Tibial nerve (tissue), 4 donors: ENCODE measurements around the gene WDR37. TPM values are rescaled to one million over a fixed set of nuclear protein-coding genes. Genes with fewer than 3 reads are reported as not detected.

Experiments used
- DNase-seq, 2 donors: peaks; one replicate each; pipeline ENCODE4 v3.0.0-alpha.2; 2019; ENCODE audit warnings: low spot score in 2 of 2
- H3K27ac ChIP-seq, 4 donors: fragments of 200-600 bp; sonication (generic) in 3 of 4; one replicate each; pipeline ENCODE4 v1.5.1; 2017 to 2019; ENCODE audit warnings: mild to moderate bottlenecking in 1 of 4
- H3K27me3 ChIP-seq, 2 donors: fragments of 200-600 bp; sonication (generic) in 1 of 2; one replicate each; pipeline versions ENCODE4 v1.5.1 to v1.6.0; 2017 to 2019
- H3K36me3 ChIP-seq, 3 donors: fragments of 200-600 bp; sonication (generic); one replicate each; pipeline ENCODE4 v1.5.1; 2018 to 2019
- H3K4me1 ChIP-seq, 4 donors: fragments of 200-600 bp; sonication (generic) in 3 of 4; one replicate each; pipeline ENCODE4 v1.5.1; 2017 to 2019
- H3K4me3 ChIP-seq, 4 donors: fragments of 200-600 bp; sonication (generic) in 3 of 4; one replicate each; pipeline ENCODE4 v1.5.1; 2017 to 2019; ENCODE audit warnings: mild to moderate bottlenecking in 1 of 4, moderate library complexity in 1 of 4
- H3K9me3 ChIP-seq, 4 donors: fragments of 200-600 bp; sonication (generic) in 3 of 4; one replicate each; pipeline ENCODE4 v1.5.1; 2017 to 2019
- CTCF ChIP-seq, 5 experiments: fragments of 200-600 bp in 3 of 5; fragments of 450-650 bp in 2 of 5; sonication (generic) in 3 of 5; IDR thresholded peaks; one replicate each; pipeline ENCODE4 v1.5.1; 2016 to 2019; ENCODE audit warnings: antibody characterized with exemption in 5 of 5, mild to moderate bottlenecking in 3 of 5, moderate library complexity in 2 of 5
- EP300 ChIP-seq, 2 donors: sonication (generic); formaldehyde crosslinking; IDR thresholded peaks; one replicate each; pipeline ENCODE4 v1.6.1; 2017; ENCODE audit warnings: antibody characterized with exemption in 2 of 2, mild to moderate bottlenecking in 1 of 2
- POLR2A ChIP-seq, 2 donors: fragments of 450-650 bp; IDR thresholded peaks; one replicate each; pipeline ENCODE4 v1.6.1; 2017; ENCODE audit warnings: antibody characterized with exemption in 2 of 2, mild to moderate bottlenecking in 2 of 2, moderate library complexity in 2 of 2
- WGBS, 2 donors: methylation state at CpG; one replicate each; pipeline ENCODE4 v1.1.5; 2018; 5-methylcytosine and 5-hydroxymethylcytosine counted together
- total RNA-seq, 4 donors: library from RNA; depleted of rRNA; stranded (reverse); fragments of >200 nt; gene quantifications; one replicate each; pipeline ENCODE4 v1.1.0, GENCODE V29; 2016

Gene WDR37
- total RNA-seq, 4 donors from 2014 or later: 9.6 to 14.4 (median 12.9) TPM

GRCh38 chr10:1010703-1011102 lies 45.5 kb upstream of the WDR37 start:
- 89 to 97% methylated on average over 7 of the region's 7 CpGs for WGBS, 2 donors
- TF ChIP-seq POLR2A (IDR thresholded peaks at IDR 0.05) (no peak), EP300 (IDR thresholded peaks at IDR 0.05) (no peak), CTCF (IDR thresholded peaks at IDR 0.05) (no peak)
- DNase-seq: no peak
- no peak overlapping the region for H3K4me3 ChIP-seq
- H3K27me3 ChIP-seq: no peaks in the 10 kb centered on the region
- no peak overlapping the region for H3K27ac ChIP-seq
- no peaks in the 10 kb centered on the region for H3K4me1 ChIP-seq
- H3K9me3 ChIP-seq: no peaks in the 10 kb centered on the region
- peaks cover 16 to 96% (median 49%) of the 10 kb centered on the region in 3 donors for H3K36me3 ChIP-seq

- Histone ChIP-seq H3K27ac (no peak overlapping the region), H3K36me3 (peaks cover 14 to 96% (median 50%) of the 10 kb centered on the region in 3 donors), H3K4me1 (no peaks in the 10 kb centered on the region), H3K4me3 (no peak overlapping the region), H3K27me3 (no peaks in the 10 kb centered on the region), H3K9me3 (no peaks in the 10 kb centered on the region)
- WGBS, 2 donors: 93 to 95% methylated on average over 16 of the region's 16 CpGs
- no peak for TF ChIP-seq CTCF (IDR thresholded peaks at IDR 0.05)
- no peak for DNase-seq
These were observed 44.5 kb upstream of the WDR37 start for GRCh38 chr10:1011696-1012095.

- H3K36me3 ChIP-seq: peaks cover 8 to 98% (median 41%) of the 10 kb centered on the region in 3 donors
- H3K4me1 ChIP-seq: no peaks in the 10 kb centered on the region
- H3K9me3 ChIP-seq: no peaks in the 10 kb centered on the region
- H3K4me3 ChIP-seq: no peak overlapping the region
- WGBS, 2 donors: 85 to 95% methylated on average over 10 to 11 of the region's 11 CpGs
- H3K27ac ChIP-seq: no peak overlapping the region
- no peak for DNase-seq
- no peak for TF ChIP-seq CTCF (IDR thresholded peaks at IDR 0.05)
- no peak for TF ChIP-seq EP300 (IDR thresholded peaks at IDR 0.05)
- no peak for TF ChIP-seq POLR2A (IDR thresholded peaks at IDR 0.05)
- no peaks in the 10 kb centered on the region for H3K27me3 ChIP-seq
These were observed 40.5 kb upstream of the WDR37 start for GRCh38 chr10:1015688-1016087.

- 90 to 92% methylated on average over 10 of the region's 10 CpGs for WGBS, 2 donors
These were observed 36.8 kb upstream of the WDR37 start for GRCh38 chr10:1019362-1019761.

GRCh38 chr10:1020460-1020859 lies 35.7 kb upstream of the WDR37 start:
- DNase-seq: no peak
- Histone ChIP-seq H3K36me3 (peaks cover 0 to 52% (median 17%) of the 10 kb centered on the region in 3 donors), H3K27ac (no peak overlapping the region), H3K4me3 (no peak overlapping the region), H3K9me3 (no peaks in the 10 kb centered on the region), H3K4me1 (no peaks in the 10 kb centered on the region), H3K27me3 (no peaks in the 10 kb centered on the region)
- WGBS, 2 donors: 87 to 96% methylated on average over 10 of the region's 10 CpGs
- no peak for TF ChIP-seq EP300 (IDR thresholded peaks at IDR 0.05)
- no peak for TF ChIP-seq CTCF (IDR thresholded peaks at IDR 0.05)
- no peak for TF ChIP-seq POLR2A (IDR thresholded peaks at IDR 0.05)

More at GRCh38 chr10:1019362-1019761, 36.8 kb upstream of the WDR37 start:
- H3K27ac ChIP-seq: no peak overlapping the region
- no peaks in the 10 kb centered on the region for H3K9me3 ChIP-seq
- no peak overlapping the region for H3K4me3 ChIP-seq
- H3K4me1 ChIP-seq: no peaks in the 10 kb centered on the region
- peaks cover 0 to 61% (median 22%) of the 10 kb centered on the region in 3 donors for H3K36me3 ChIP-seq
- no peaks in the 10 kb centered on the region for H3K27me3 ChIP-seq
- TF ChIP-seq EP300 (IDR thresholded peaks at IDR 0.05) (no peak), POLR2A (IDR thresholded peaks at IDR 0.05) (no peak), CTCF (IDR thresholded peaks at IDR 0.05) (no peak)
- no peak for DNase-seq
